Natural killer cell (primary cell): ENCODE measurements around the gene SSC5D. TPM values are rescaled to one million over a fixed set of nuclear protein-coding genes. Genes with fewer than 3 reads are reported as not detected.

Source experiments
- ATAC-seq, 3 donors: fragments of 150-1000 bp in 2 of 3; fragments of 200-7000 bp in 1 of 3; cut with Tn5 transposase; 1 replicate in 1 of 3; 2 replicates in 2 of 3; pipeline ENCODE4 v1.10.0; 2021; ENCODE audit warnings: mild to moderate bottlenecking in 2 of 3, moderate library complexity in 2 of 3
- DNase-seq, 2 donors: peaks; one replicate each; pipeline versions ENCODE4 v3.0.0 to v3.0.0-alpha.2; 2013 to 2021; ENCODE audit warnings: mixed read lengths in 1 of 2
- H3K27ac ChIP-seq: one replicate; pipeline ENCODE4 v1.5.1; 2013; ENCODE audit warnings: mild to moderate bottlenecking, low read length
- H3K27me3 ChIP-seq: one replicate; pipeline ENCODE4 v1.6.1; 2013; ENCODE audit warnings: low read length; ENCODE audit not compliant: control insufficient read depth, insufficient read depth
- H3K36me3 ChIP-seq: one replicate; pipeline ENCODE4 v1.6.1; 2013; ENCODE audit warnings: low read length; ENCODE audit not compliant: control insufficient read depth, insufficient read depth
- H3K4me1 ChIP-seq: one replicate; pipeline ENCODE4 v1.6.1; 2013; ENCODE audit warnings: low read length; ENCODE audit not compliant: control insufficient read depth, insufficient read depth
- H3K4me3 ChIP-seq: one replicate; pipeline ENCODE4 v1.5.1; 2013; ENCODE audit warnings: low read length
- H3K9me3 ChIP-seq: one replicate; pipeline ENCODE4 v1.6.1; 2013; ENCODE audit warnings: low read length; ENCODE audit not compliant: control insufficient read depth, insufficient read depth
- H3K27ac Mint-ChIP-seq, 2 donors: one replicate each; pipeline ENCODE4 v1.8.0; 2022; ENCODE audit warnings: mild to moderate bottlenecking in 2 of 2, mixed read lengths in 2 of 2, moderate library complexity in 1 of 2
- H3K27me3 Mint-ChIP-seq, 2 donors: one replicate each; pipeline ENCODE4 v1.8.0; 2022; ENCODE audit warnings: low read depth in 2 of 2, mixed read lengths in 2 of 2
- H3K36me3 Mint-ChIP-seq: one replicate; pipeline ENCODE4 v1.8.0; 2022; ENCODE audit warnings: mixed read lengths
- H3K4me1 Mint-ChIP-seq, 2 donors: one replicate each; pipeline ENCODE4 v1.8.0; 2022; ENCODE audit warnings: mixed read lengths in 2 of 2
- H3K4me3 Mint-ChIP-seq: one replicate; pipeline ENCODE4 v1.8.0; 2022; ENCODE audit warnings: mild to moderate bottlenecking, moderate library complexity, mixed read lengths
- H3K9me3 Mint-ChIP-seq, 2 donors: one replicate each; pipeline ENCODE4 v1.8.0; 2022; ENCODE audit warnings: mixed read lengths in 2 of 2
- WGBS: methylation state at CpG from one replicate; pipeline ENCODE4 v1.1.7; 2013; ENCODE audit warnings: missing lambda C conversion rate; ENCODE audit not compliant: insufficient coverage; 5-methylcytosine and 5-hydroxymethylcytosine counted together
- intact Hi-C: fragments of 100-400 bp; cut with micrococcal nuclease; formaldehyde crosslinking; loops from one replicate; pipeline ENCODE4 v1.14.2; 2022
- total RNA-seq, 4 donors: library from RNA; stranded (reverse); fragments of 120-200 nt in 1 of 4; gene quantifications; one replicate each; pipeline versions ENCODE4 v1.2.3 to v1.2.4, GENCODE V29; 2013 to 2022
- TF ChIP-seq, protein P1 (sequence below): fragments of 200-600 bp; IDR thresholded peaks from one replicate; pipeline ENCODE4 v1.8.0; 2022; ENCODE audit warnings: antibody characterized with exemption

SSC5D gene
- total RNA-seq, 3 donors from 2014 or later (not counting 1 experiment from before 2014, with no cell fraction given), result 0.11 to 0.68 (median 0.58) TPM

- Mint-ChIP-seq H3K4me3 (no peak overlapping the region), H3K27ac (no peak overlapping the region), H3K36me3 (no peaks in the 10 kb centered on the region), H3K4me1 (no peaks in the 10 kb centered on the region), H3K27me3 (peaks cover 0 to 7% of the 10 kb centered on the region in 2 donors), H3K9me3 (no peaks in the 10 kb centered on the region)
- Histone ChIP-seq H3K27ac (no peak overlapping the region), H3K4me1 (no peaks in the 10 kb centered on the region), H3K36me3 (no peaks in the 10 kb centered on the region), H3K4me3 (no peak overlapping the region), H3K27me3 (no peaks in the 10 kb centered on the region), H3K9me3 (no peaks in the 10 kb centered on the region)
- ATAC-seq, result no peak
- intact Hi-C loops, result no loop called here
- TF ChIP-seq, protein P1, sequence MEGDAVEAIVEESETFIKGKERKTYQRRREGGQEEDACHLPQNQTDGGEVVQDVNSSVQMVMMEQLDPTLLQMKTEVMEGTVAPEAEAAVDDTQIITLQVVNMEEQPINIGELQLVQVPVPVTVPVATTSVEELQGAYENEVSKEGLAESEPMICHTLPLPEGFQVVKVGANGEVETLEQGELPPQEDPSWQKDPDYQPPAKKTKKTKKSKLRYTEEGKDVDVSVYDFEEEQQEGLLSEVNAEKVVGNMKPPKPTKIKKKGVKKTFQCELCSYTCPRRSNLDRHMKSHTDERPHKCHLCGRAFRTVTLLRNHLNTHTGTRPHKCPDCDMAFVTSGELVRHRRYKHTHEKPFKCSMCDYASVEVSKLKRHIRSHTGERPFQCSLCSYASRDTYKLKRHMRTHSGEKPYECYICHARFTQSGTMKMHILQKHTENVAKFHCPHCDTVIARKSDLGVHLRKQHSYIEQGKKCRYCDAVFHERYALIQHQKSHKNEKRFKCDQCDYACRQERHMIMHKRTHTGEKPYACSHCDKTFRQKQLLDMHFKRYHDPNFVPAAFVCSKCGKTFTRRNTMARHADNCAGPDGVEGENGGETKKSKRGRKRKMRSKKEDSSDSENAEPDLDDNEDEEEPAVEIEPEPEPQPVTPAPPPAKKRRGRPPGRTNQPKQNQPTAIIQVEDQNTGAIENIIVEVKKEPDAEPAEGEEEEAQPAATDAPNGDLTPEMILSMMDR, result no peak
- WGBS, result 95% methylated on average over 33 of the region's 33 CpGs
- no peak for DNase-seq
Observed at GRCh38 chr19:55539090-55539984, 51.1 kb downstream of the SSC5D start.

GRCh38 chr19:55540619-55541018 is 52.4 kb downstream of the SSC5D start:
- intact Hi-C loops, result no loop called here
- TF ChIP-seq, protein P1, result no peak
- no peak overlapping the region for H3K27ac Mint-ChIP-seq
- DNase-seq, result no peak
- no peak overlapping the region for H3K4me3 ChIP-seq
- H3K36me3 ChIP-seq, result no peaks in the 10 kb centered on the region
- no peaks in the 10 kb centered on the region for H3K4me1 Mint-ChIP-seq
- H3K27me3 Mint-ChIP-seq, result peaks cover 0 to 12% of the 10 kb centered on the region in 2 donors
- H3K4me1 ChIP-seq, result no peaks in the 10 kb centered on the region
- no peaks in the 10 kb centered on the region for H3K9me3 ChIP-seq
- H3K4me3 Mint-ChIP-seq, result no peak overlapping the region
- no peak overlapping the region for H3K27ac ChIP-seq
- no peaks in the 10 kb centered on the region for H3K9me3 Mint-ChIP-seq
- no peak for ATAC-seq
- WGBS, result 88% methylated on average over 10 of the region's 10 CpGs
- H3K36me3 Mint-ChIP-seq, result no peaks in the 10 kb centered on the region
- H3K27me3 ChIP-seq, result no peaks in the 10 kb centered on the region

DNA sequence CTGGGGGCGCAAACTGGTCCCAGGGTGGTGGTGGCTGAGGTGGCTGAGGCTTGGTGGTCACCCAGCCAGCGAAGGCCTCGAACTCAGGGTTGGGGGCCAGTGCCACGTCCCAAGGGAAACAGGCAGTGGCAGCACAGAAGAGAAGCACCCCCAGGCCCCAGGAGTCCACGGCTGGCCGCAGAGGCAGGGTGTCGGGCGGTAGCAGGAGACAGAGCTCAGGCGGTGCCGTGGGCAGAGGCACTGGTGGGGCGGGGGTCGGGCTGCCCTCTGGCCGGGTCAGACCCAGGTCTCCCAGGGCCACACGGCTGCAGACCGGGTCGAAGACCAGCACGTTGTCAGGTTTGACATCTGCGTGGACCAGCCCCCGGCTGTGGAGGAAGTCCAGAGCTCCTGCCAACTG is 52.9 kb downstream of the SSC5D start:
- Mint-ChIP-seq H3K36me3 (no peaks in the 10 kb centered on the region), H3K27me3 (peaks cover 0 to 16% of the 10 kb centered on the region in 2 donors), H3K4me1 (no peaks in the 10 kb centered on the region), H3K4me3 (no peak overlapping the region), H3K27ac (no peak overlapping the region), H3K9me3 (no peaks in the 10 kb centered on the region)
- Histone ChIP-seq H3K9me3 (no peaks in the 10 kb centered on the region), H3K4me3 (no peak overlapping the region), H3K36me3 (no peaks in the 10 kb centered on the region), H3K4me1 (no peaks in the 10 kb centered on the region), H3K27me3 (no peaks in the 10 kb centered on the region), H3K27ac (no peak overlapping the region)
- 91% methylated on average over 19 of the region's 19 CpGs for WGBS
- TF ChIP-seq, protein P1, result no peak
- ATAC-seq (no peak), DNase-seq (no peak)
- intact Hi-C loops, result no loop called here
